ENCODE data around the gene GALNTL6. TPM values are rescaled to one million over a fixed set of nuclear protein-coding genes. Genes with fewer than 3 reads are reported as not detected.

Gene GALNTL6
- total and polyA plus RNA-seq, 9 of the 15 experiments (the other 6 are each of a cell fraction or from before 2014, with no cell fraction given) = 0.18 to 0.50 (median 0.29) TPM

- FAIRE-seq = no peak
- ATAC-seq = no peak; the same call in 1 of the 3 replicates
- BruUV-seq (replicated peaks) = no TSS peak
- no peak for DNase-seq (ENCODE audit: extremely low read depth in 1 of 4, low spot score in 3 of 4)
- H3K9me1 ChIP-seq (ENCODE audit: control insufficient read depth, insufficient read depth, low read length) = no peaks in the 10 kb centered on the region
- CTCF ChIA-PET (ENCODE audit: low intra/inter-chr PET ratio) = no interaction called here
- in situ Hi-C loops (cut with MboI) (no loop called here), intact Hi-C loops (cut with micrococcal nuclease) (no loop called here)
- H3K27me3 ChIP-seq (ENCODE audit: control insufficient read depth in 2 of 2, insufficient read depth in 2 of 2, low read length in 2 of 2) = no peaks in the 10 kb centered on the region
- peak overlapping the region; percentile 97 for H2AFZ ChIP-seq (ENCODE audit: low read depth, low read length)
- H3K4me3 ChIP-seq = no peak overlapping the region
- H3K4me2 ChIP-seq (ENCODE audit: insufficient read depth, low read length) = 0 out of 2 replicates have a peak overlapping the region, but pooled peaks have one; percentile 23
- no peaks in the 10 kb centered on the region for H3K9me3 ChIP-seq (replicated peaks; ENCODE audit: control insufficient read depth, insufficient read depth, low read depth, low read length)
- H3K27ac ChIP-seq (ENCODE audit: extremely low read depth, low read depth, low read length) = peak overlapping the region; percentile 57; the same call in 1 of the 3 replicates
- no peaks in the 10 kb centered on the region for H4K20me1 ChIP-seq (replicated peaks; ENCODE audit: control insufficient read depth, insufficient read depth, low read length)
- H3K36me3 ChIP-seq (ENCODE audit: control insufficient read depth, insufficient read depth, low read length) = no peaks in the 10 kb centered on the region
- no peak overlapping the region for H3K9ac ChIP-seq (ENCODE audit: insufficient read depth in 1 of 2, low read depth in 2 of 2, low read length in 2 of 2)
- H3K79me2 ChIP-seq (ENCODE audit: control insufficient read depth, insufficient read depth, low read length) = no peaks in the 10 kb centered on the region
- POLR2A ChIA-PET = interaction anchor here (0.8 to 1.0 kb wide), 2 partner anchors 18 to 250 kb away, joined by 3 to 4 read pairs; no protein-coding TSS in a partner anchor
- peaks cover 0 to under 1% of the 10 kb centered on the region in 2 experiments; a peak in 1 of 5 replicates for H3K4me1 ChIP-seq (replicated peaks in 1 of 2; ENCODE audit: control insufficient read depth in 2 of 2, insufficient read depth in 2 of 2, low read length in 2 of 2)
- 31% methylated on average over 2 of the region's 2 CpGs for WGBS (ENCODE audit: insufficient coverage, low coverage, missing lambda C conversion rate)
- TF ChIP-seq, protein P1, sequence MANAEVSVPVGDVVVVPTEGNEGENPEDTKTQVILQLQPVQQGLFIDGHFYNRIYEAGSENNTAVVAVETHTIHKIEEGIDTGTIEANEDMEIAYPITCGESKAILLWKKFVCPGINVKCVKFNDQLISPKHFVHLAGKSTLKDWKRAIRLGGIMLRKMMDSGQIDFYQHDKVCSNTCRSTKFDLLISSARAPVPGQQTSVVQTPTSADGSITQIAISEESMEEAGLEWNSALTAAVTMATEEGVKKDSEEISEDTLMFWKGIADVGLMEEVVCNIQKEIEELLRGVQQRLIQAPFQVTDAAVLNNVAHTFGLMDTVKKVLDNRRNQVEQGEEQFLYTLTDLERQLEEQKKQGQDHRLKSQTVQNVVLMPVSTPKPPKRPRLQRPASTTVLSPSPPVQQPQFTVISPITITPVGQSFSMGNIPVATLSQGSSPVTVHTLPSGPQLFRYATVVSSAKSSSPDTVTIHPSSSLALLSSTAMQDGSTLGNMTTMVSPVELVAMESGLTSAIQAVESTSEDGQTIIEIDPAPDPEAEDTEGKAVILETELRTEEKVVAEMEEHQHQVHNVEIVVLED (CRISPR knock-in tag; IDR thresholded peaks at IDR 0.05) = no peak
- TF ChIP-seq ZFPM2 (CRISPR knock-in tag; IDR thresholded peaks at IDR 0.05) (no peak), ATF6 (CRISPR knock-in tag; IDR thresholded peaks at IDR 0.05) (no peak), TSHZ1 (CRISPR knock-in tag; IDR thresholded peaks at IDR 0.05) (no peak), ZNF740 (CRISPR knock-in tag; IDR thresholded peaks at IDR 0.05) (no peak), ZNF740 (tag; IDR thresholded peaks at IDR 0.05) (no peak), GABPB2 (CRISPR knock-in tag; conservative IDR thresholded peaks at IDR 0.05) (no peak), NEUROD1 (IDR thresholded peaks at IDR 0.05; ENCODE audit: borderline replicate concordance, low read depth, low read length, partially characterized antibody) (no peak), ZNF217 (CRISPR knock-in tag; IDR thresholded peaks at IDR 0.05) (no peak)
- TF ChIP-seq, protein P2, sequence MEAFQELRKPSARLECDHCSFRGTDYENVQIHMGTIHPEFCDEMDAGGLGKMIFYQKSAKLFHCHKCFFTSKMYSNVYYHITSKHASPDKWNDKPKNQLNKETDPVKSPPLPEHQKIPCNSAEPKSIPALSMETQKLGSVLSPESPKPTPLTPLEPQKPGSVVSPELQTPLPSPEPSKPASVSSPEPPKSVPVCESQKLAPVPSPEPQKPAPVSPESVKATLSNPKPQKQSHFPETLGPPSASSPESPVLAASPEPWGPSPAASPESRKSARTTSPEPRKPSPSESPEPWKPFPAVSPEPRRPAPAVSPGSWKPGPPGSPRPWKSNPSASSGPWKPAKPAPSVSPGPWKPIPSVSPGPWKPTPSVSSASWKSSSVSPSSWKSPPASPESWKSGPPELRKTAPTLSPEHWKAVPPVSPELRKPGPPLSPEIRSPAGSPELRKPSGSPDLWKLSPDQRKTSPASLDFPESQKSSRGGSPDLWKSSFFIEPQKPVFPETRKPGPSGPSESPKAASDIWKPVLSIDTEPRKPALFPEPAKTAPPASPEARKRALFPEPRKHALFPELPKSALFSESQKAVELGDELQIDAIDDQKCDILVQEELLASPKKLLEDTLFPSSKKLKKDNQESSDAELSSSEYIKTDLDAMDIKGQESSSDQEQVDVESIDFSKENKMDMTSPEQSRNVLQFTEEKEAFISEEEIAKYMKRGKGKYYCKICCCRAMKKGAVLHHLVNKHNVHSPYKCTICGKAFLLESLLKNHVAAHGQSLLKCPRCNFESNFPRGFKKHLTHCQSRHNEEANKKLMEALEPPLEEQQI (IDR thresholded peaks at IDR 0.05) = no peak
- TF ChIP-seq, protein P3, sequence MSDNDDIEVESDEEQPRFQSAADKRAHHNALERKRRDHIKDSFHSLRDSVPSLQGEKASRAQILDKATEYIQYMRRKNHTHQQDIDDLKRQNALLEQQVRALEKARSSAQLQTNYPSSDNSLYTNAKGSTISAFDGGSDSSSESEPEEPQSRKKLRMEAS (CRISPR knock-in tag; IDR thresholded peaks at IDR 0.05) = no peak
Measured at GRCh38 chr4:173051232-173051631, 1238.0 kb downstream of the GALNTL6 start.

Data from K562 (cell line).